ENCODE data around the gene MBNL2.

DNA sequence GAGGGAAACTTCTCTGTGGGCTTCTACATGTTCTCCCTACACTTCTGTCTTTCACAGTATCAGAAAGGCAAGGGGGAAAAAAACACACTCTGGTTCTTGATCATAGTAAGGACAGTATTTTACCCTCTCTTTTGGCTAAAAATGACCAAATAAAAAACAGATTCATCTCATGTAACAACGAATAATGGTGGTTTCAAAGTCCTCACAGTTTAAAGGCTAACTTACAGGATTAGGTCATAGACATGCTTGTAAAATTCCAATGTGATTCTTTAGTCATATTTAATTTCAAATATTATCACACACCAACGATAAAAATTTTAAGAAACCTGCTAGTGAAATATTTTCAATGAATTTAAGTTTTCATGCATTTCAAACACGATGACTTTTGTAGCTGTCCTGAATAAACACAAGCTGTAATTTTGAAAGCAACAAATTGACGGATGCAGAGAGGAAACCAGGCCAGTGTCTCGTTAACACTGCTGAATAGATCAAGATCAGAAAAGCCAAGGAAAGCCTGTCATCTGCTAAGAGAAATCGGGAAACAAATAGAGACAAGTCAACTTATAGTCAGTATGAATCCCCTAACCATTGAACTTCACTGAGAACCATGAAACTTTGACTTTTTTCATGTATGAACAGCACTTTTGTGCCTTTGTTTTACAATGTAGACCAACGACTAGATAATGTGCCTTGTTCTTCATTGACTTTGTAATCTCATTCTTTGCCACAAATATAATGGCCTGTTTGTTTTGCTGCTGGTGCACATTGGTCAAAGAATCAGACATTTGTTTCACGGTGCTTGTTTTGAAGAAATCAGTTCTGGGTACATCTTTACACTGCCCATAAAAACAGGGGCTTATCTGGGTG lies 22.0 kb downstream of the MBNL2 start:
- TF ChIP-seq, protein P1, sequence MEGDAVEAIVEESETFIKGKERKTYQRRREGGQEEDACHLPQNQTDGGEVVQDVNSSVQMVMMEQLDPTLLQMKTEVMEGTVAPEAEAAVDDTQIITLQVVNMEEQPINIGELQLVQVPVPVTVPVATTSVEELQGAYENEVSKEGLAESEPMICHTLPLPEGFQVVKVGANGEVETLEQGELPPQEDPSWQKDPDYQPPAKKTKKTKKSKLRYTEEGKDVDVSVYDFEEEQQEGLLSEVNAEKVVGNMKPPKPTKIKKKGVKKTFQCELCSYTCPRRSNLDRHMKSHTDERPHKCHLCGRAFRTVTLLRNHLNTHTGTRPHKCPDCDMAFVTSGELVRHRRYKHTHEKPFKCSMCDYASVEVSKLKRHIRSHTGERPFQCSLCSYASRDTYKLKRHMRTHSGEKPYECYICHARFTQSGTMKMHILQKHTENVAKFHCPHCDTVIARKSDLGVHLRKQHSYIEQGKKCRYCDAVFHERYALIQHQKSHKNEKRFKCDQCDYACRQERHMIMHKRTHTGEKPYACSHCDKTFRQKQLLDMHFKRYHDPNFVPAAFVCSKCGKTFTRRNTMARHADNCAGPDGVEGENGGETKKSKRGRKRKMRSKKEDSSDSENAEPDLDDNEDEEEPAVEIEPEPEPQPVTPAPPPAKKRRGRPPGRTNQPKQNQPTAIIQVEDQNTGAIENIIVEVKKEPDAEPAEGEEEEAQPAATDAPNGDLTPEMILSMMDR (IDR thresholded peaks at IDR 0.05), result no peak
- TF ChIP-seq, protein P2, sequence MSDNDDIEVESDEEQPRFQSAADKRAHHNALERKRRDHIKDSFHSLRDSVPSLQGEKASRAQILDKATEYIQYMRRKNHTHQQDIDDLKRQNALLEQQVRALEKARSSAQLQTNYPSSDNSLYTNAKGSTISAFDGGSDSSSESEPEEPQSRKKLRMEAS (CRISPR knock-in tag; IDR thresholded peaks at IDR 0.05), result no peak
- no peak for TF ChIP-seq NFE2L1 (CRISPR knock-in tag; IDR thresholded peaks at IDR 0.05)
- TF ChIP-seq, protein P3, sequence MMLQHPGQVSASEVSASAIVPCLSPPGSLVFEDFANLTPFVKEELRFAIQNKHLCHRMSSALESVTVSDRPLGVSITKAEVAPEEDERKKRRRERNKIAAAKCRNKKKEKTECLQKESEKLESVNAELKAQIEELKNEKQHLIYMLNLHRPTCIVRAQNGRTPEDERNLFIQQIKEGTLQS (CRISPR knock-in tag; conservative IDR thresholded peaks at IDR 0.05), result no peak
- TF ChIP-seq NR3C1 (CRISPR knock-in tag; conservative IDR thresholded peaks at IDR 0.05; ENCODE audit: low read depth), result no peak
- TF ChIP-seq TCF7 (CRISPR knock-in tag; IDR thresholded peaks at IDR 0.05; ENCODE audit: low read depth), result no peak
- TF ChIP-seq, protein P4, sequence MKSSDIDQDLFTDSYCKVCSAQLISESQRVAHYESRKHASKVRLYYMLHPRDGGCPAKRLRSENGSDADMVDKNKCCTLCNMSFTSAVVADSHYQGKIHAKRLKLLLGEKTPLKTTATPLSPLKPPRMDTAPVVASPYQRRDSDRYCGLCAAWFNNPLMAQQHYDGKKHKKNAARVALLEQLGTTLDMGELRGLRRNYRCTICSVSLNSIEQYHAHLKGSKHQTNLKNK (CRISPR knock-in tag; IDR thresholded peaks at IDR 0.05), result no peak
- TF ChIP-seq, protein P5, sequence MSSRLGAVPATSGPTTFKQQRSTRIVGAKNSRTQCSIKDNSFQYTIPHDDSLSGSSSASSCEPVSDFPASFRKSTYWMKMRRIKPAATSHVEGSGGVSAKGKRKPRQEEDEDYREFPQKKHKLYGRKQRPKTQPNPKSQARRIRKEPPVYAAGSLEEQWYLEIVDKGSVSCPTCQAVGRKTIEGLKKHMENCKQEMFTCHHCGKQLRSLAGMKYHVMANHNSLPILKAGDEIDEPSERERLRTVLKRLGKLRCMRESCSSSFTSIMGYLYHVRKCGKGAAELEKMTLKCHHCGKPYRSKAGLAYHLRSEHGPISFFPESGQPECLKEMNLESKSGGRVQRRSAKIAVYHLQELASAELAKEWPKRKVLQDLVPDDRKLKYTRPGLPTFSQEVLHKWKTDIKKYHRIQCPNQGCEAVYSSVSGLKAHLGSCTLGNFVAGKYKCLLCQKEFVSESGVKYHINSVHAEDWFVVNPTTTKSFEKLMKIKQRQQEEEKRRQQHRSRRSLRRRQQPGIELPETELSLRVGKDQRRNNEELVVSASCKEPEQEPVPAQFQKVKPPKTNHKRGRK (CRISPR knock-in tag; IDR thresholded peaks at IDR 0.05; ENCODE audit: borderline replicate concordance), result no peak
- TF ChIP-seq, protein P6, sequence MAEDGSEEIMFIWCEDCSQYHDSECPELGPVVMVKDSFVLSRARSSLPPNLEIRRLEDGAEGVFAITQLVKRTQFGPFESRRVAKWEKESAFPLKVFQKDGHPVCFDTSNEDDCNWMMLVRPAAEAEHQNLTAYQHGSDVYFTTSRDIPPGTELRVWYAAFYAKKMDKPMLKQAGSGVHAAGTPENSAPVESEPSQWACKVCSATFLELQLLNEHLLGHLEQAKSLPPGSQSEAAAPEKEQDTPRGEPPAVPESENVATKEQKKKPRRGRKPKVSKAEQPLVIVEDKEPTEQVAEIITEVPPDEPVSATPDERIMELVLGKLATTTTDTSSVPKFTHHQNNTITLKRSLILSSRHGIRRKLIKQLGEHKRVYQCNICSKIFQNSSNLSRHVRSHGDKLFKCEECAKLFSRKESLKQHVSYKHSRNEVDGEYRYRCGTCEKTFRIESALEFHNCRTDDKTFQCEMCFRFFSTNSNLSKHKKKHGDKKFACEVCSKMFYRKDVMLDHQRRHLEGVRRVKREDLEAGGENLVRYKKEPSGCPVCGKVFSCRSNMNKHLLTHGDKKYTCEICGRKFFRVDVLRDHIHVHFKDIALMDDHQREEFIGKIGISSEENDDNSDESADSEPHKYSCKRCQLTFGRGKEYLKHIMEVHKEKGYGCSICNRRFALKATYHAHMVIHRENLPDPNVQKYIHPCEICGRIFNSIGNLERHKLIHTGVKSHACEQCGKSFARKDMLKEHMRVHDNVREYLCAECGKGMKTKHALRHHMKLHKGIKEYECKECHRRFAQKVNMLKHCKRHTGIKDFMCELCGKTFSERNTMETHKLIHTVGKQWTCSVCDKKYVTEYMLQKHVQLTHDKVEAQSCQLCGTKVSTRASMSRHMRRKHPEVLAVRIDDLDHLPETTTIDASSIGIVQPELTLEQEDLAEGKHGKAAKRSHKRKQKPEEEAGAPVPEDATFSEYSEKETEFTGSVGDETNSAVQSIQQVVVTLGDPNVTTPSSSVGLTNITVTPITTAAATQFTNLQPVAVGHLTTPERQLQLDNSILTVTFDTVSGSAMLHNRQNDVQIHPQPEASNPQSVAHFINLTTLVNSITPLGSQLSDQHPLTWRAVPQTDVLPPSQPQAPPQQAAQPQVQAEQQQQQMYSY (CRISPR knock-in tag; IDR thresholded peaks at IDR 0.05), result no peak
- TF ChIP-seq, protein P7, sequence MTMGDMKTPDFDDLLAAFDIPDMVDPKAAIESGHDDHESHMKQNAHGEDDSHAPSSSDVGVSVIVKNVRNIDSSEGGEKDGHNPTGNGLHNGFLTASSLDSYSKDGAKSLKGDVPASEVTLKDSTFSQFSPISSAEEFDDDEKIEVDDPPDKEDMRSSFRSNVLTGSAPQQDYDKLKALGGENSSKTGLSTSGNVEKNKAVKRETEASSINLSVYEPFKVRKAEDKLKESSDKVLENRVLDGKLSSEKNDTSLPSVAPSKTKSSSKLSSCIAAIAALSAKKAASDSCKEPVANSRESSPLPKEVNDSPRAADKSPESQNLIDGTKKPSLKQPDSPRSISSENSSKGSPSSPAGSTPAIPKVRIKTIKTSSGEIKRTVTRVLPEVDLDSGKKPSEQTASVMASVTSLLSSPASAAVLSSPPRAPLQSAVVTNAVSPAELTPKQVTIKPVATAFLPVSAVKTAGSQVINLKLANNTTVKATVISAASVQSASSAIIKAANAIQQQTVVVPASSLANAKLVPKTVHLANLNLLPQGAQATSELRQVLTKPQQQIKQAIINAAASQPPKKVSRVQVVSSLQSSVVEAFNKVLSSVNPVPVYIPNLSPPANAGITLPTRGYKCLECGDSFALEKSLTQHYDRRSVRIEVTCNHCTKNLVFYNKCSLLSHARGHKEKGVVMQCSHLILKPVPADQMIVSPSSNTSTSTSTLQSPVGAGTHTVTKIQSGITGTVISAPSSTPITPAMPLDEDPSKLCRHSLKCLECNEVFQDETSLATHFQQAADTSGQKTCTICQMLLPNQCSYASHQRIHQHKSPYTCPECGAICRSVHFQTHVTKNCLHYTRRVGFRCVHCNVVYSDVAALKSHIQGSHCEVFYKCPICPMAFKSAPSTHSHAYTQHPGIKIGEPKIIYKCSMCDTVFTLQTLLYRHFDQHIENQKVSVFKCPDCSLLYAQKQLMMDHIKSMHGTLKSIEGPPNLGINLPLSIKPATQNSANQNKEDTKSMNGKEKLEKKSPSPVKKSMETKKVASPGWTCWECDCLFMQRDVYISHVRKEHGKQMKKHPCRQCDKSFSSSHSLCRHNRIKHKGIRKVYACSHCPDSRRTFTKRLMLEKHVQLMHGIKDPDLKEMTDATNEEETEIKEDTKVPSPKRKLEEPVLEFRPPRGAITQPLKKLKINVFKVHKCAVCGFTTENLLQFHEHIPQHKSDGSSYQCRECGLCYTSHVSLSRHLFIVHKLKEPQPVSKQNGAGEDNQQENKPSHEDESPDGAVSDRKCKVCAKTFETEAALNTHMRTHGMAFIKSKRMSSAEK (CRISPR knock-in tag; IDR thresholded peaks at IDR 0.05; ENCODE audit: borderline replicate concordance), result no peak
- TF ChIP-seq ZNF121 (CRISPR knock-in tag; IDR thresholded peaks at IDR 0.05), result no peak
- TF ChIP-seq, protein P8, sequence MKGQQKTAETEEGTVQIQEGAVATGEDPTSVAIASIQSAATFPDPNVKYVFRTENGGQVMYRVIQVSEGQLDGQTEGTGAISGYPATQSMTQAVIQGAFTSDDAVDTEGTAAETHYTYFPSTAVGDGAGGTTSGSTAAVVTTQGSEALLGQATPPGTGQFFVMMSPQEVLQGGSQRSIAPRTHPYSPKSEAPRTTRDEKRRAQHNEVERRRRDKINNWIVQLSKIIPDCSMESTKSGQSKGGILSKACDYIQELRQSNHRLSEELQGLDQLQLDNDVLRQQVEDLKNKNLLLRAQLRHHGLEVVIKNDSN (CRISPR knock-in tag; IDR thresholded peaks at IDR 0.05), result no peak
- TF ChIP-seq NFYB (CRISPR knock-in tag; conservative IDR thresholded peaks at IDR 0.05; ENCODE audit: low read depth), result no peak
